IPS-NIHi11 (cell line): ENCODE measurements around the gene TRIM72.
"Not testable (repeated sequence)": the region's sequence is repeated elsewhere in the genome, so short reads cannot be mapped to it uniquely, and the experiment has no call there.

Experiments
- DNase-seq: peaks from one replicate; pipeline ENCODE4 v3.0.0; 2012; ENCODE audit warnings: mixed read lengths, low spot score

The TRIM72 gene

GRCh38 chr16:31190818-31191444 lies 23.0 kb upstream of the TRIM72 start:
- no peak for DNase-seq

GRCh38 chr16:31191697-31192428 lies 22.1 kb upstream of the TRIM72 start:
- DNase-seq = no peak

GRCh38 chr16:31192856-31193642 lies 20.9 kb upstream of the TRIM72 start:
- DNase-seq = no peak

GRCh38 chr16:31193874-31194273 lies 20.0 kb upstream of the TRIM72 start:
- DNase-seq = no peak

- no peak for DNase-seq
Observed at GRCh38 chr16:31194898-31195297, 19.0 kb upstream of the TRIM72 start.

GRCh38 chr16:31195861-31196260 lies 18.1 kb upstream of the TRIM72 start:
- not testable (repeated sequence) for DNase-seq

GRCh38 chr16:31196324-31197088 lies 17.4 kb upstream of the TRIM72 start:
- DNase-seq = no peak

- no peak for DNase-seq
Observed at GRCh38 chr16:31198207-31198882, 15.6 kb upstream of the TRIM72 start.

GRCh38 chr16:31199430-31200041 lies 14.4 kb upstream of the TRIM72 start:
- no peak for DNase-seq

- DNase-seq = not testable (repeated sequence)
Observed at GRCh38 chr16:31200111-31200510, 13.8 kb upstream of the TRIM72 start.

GRCh38 chr16:31200821-31201568 lies 12.9 kb upstream of the TRIM72 start:
- no peak for DNase-seq

GRCh38 chr16:31201582-31202413 lies 12.1 kb upstream of the TRIM72 start:
- DNase-seq = peak; percentile 57

GRCh38 chr16:31202414-31203375 lies 11.2 kb upstream of the TRIM72 start, which contains the start of gene PYCARD:
PYCARD (minus strand) TSS chr16:31202760; CDS start chr16:31202690, 70 bp downstream.
- DNase-seq = peak; percentile 64

- DNase-seq = no peak
Observed at GRCh38 chr16:31204871-31205666, 8.8 kb upstream of the TRIM72 start.

GRCh38 chr16:31206776-31207175 lies 7.1 kb upstream of the TRIM72 start:
- DNase-seq = no peak

GRCh38 chr16:31213342-31213741 lies 577 bp upstream of the TRIM72 start:
- DNase-seq = no peak

- peak; percentile 79 for DNase-seq
Observed at GRCh38 chr16:31214708-31215286, 878 bp downstream of the TRIM72 start.
